K562 (cell line): ENCODE measurements around the gene KLC3.

Experiments
- CBX1 ChIP-seq: sonication (generic); IDR thresholded peaks from 2 replicates; pipeline ENCODE4 v1.6.1; 2016; ENCODE audit warnings: antibody characterized with exemption, low read depth, mild to moderate bottlenecking
- HINFP ChIP-seq: fragments of 450-650 bp; conservative IDR thresholded peaks from 2 replicates; pipeline ENCODE4 v1.6.1; 2016; ENCODE audit warnings: missing genetic modification characterization, low read depth, mild to moderate bottlenecking, control low read depth, missing compliant biosample characterization
- JUN ChIP-seq, 2 experiments: sonication (generic) in 1 of 2; formaldehyde crosslinking in 1 of 2; IDR thresholded peaks; 2 replicates each; pipeline versions ENCODE4 v1.6.1 to v1.8.0; 2012 to 2022; ENCODE audit warnings: borderline replicate concordance in 2 of 2, mild to moderate bottlenecking in 2 of 2, improper control_type of control experiment in 1 of 2, low read depth in 1 of 2, low read length in 1 of 2, missing genetic modification reagents in 1 of 2
- MYC ChIP-seq, 2 experiments: fragments of 250-450 bp in 1 of 2; sonication (Bioruptor Pico) in 1 of 2; IDR thresholded peaks; 2 replicates each; pipeline versions ENCODE4 v1.5.1 to v1.6.1; 2012 to 2021; ENCODE audit warnings: low read depth in 2 of 2, borderline replicate concordance in 1 of 2, improper control_type of control experiment in 1 of 2, low read length in 1 of 2, mild to moderate bottlenecking in 1 of 2, moderate library complexity in 1 of 2
- RCOR1 ChIP-seq, 2 experiments: IDR thresholded peaks; 2 replicates each; pipeline ENCODE4 v1.6.1; 2012; ENCODE audit warnings: low read depth in 2 of 2, low read length in 2 of 2, borderline replicate concordance in 1 of 2, improper control_type of control experiment in 1 of 2

- TF ChIP-seq JUN (IDR thresholded peaks at IDR 0.05; ENCODE audit: borderline replicate concordance, low read depth, low read length): no peak
- no peak for TF ChIP-seq JUN (CRISPR knock-in tag; IDR thresholded peaks at IDR 0.05; ENCODE audit: borderline replicate concordance)
- no peak for TF ChIP-seq CBX1
- no peak for TF ChIP-seq HINFP (tag)
- TF ChIP-seq MYC (IDR thresholded peaks at IDR 0.05; ENCODE audit: low read depth, low read length): no peak
- TF ChIP-seq MYC (CRISPR knock-in tag; IDR thresholded peaks at IDR 0.05; ENCODE audit: borderline replicate concordance, low read depth): no peak
- TF ChIP-seq RCOR1 (IDR thresholded peaks at IDR 0.05; ENCODE audit: borderline replicate concordance in 1 of 2, low read depth in 2 of 2, low read length in 2 of 2): no peak
Measured at GRCh38 chr19:45302416-45302815, 38.1 kb upstream of the KLC3 start.
